Activated T-cell treated with anti-CD3 and anti-CD28 coated beads, Interleukin-2, amount 50 U/mL, for 48 hours (primary cell): ENCODE measurements around the gene CLEC2B.

ENCODE experiments used
- DNase-seq, 2 experiments: peaks; one replicate each; pipeline ENCODE4 v3.0.0-alpha.2; 2020

Gene CLEC2B

GRCh38 chr12:9868311-9868801 lies 798 bp downstream of the CLEC2B start:
- no peak for DNase-seq

GRCh38 chr12:9867531-9867930 lies 1.6 kb downstream of the CLEC2B start:
- no peak for DNase-seq

- no peak for DNase-seq
These were observed 2.3 kb downstream of the CLEC2B start for GRCh38 chr12:9866860-9867269.

GRCh38 chr12:9864913-9865675 lies 4.1 kb downstream of the CLEC2B start:
- peak; percentile 27 to 28 for DNase-seq

- no peak for DNase-seq
These were observed 11.0 kb downstream of the CLEC2B start for GRCh38 chr12:9858135-9858534.

- no peak for DNase-seq
These were observed 12.3 kb downstream of the CLEC2B start for GRCh38 chr12:9856894-9857293.

- DNase-seq, result no peak
These were observed 13.0 kb downstream of the CLEC2B start for GRCh38 chr12:9856151-9856550.

- no peak for DNase-seq
These were observed 17.2 kb downstream of the CLEC2B start for GRCh38 chr12:9851927-9852326.

GRCh38 chr12:9851050-9851449 lies 18.1 kb downstream of the CLEC2B start:
- no peak for DNase-seq

- no peak for DNase-seq
These were observed 20.3 kb downstream of the CLEC2B start for GRCh38 chr12:9848899-9849298.

GRCh38 chr12:9843407-9843806 lies 25.7 kb downstream of the CLEC2B start:
- DNase-seq, result no peak

GRCh38 chr12:9831720-9832119 lies 37.4 kb downstream of the CLEC2B start:
- no peak for DNase-seq

GRCh38 chr12:9829982-9830381 lies 39.2 kb downstream of the CLEC2B start:
- DNase-seq, result no peak

- DNase-seq, result no peak
These were observed 39.7 kb downstream of the CLEC2B start for GRCh38 chr12:9829483-9829882.

GRCh38 chr12:9827209-9827888 lies 41.8 kb downstream of the CLEC2B start, which contains the start of gene KLRF1:
Gene KLRF1, plus strand, starts transcription at chr12:9827481. Its CDS starts 64 bp downstream, at chr12:9827545.
- no peak for DNase-seq

- DNase-seq, result no peak
These were observed 48.7 kb downstream of the CLEC2B start for GRCh38 chr12:9820281-9820930.

- DNase-seq, result peak; percentile 97
These were observed 55.0 kb downstream of the CLEC2B start for GRCh38 chr12:9813821-9814798.

- no peak for DNase-seq
These were observed 57.5 kb downstream of the CLEC2B start for GRCh38 chr12:9811621-9812020.

- no peak for DNase-seq
These were observed 58.5 kb downstream of the CLEC2B start for GRCh38 chr12:9810671-9811070.

GRCh38 chr12:9809866-9810265 lies 59.3 kb downstream of the CLEC2B start:
- no peak for DNase-seq

GRCh38 chr12:9809338-9809737 lies 59.8 kb downstream of the CLEC2B start:
- DNase-seq, result no peak

- no peak for DNase-seq
These were observed 60.6 kb downstream of the CLEC2B start for GRCh38 chr12:9808504-9808903.
